Heart right ventricle (tissue), 16 donors: ENCODE data around the gene KCNMB2. TPM values are rescaled to one million over a fixed set of nuclear protein-coding genes. Genes with fewer than 3 reads are reported as not detected.
"Not testable (repeated sequence)": the region's sequence is repeated elsewhere in the genome, so short reads cannot be mapped to it uniquely, and the experiment has no call there.

ENCODE experiments used
- ATAC-seq, 8 donors: fragments of 200-7000 bp; cut with Tn5 transposase; one replicate each; pipeline ENCODE4 v1.9.1; 2020; ENCODE audit warnings: mild to moderate bottlenecking in 8 of 8, moderate library complexity in 8 of 8, moderate number of reproducible peaks in 1 of 8
- DNase-seq, 2 donors: peaks; one replicate each; pipeline ENCODE4 v3.0.0-alpha.2; 2020
- H3K27ac ChIP-seq, 10 donors: fragments of 200-600 bp; sonication (generic) in 2 of 10; one replicate each; pipeline versions ENCODE4 v1.5.0 to v1.8.0; 2020 to 2022; ENCODE audit warnings: mild to moderate bottlenecking in 3 of 10
- H3K27me3 ChIP-seq, 7 donors: fragments of 200-600 bp; one replicate each; pipeline ENCODE4 v1.8.0; 2021 to 2022; ENCODE audit warnings: mild to moderate bottlenecking in 2 of 7
- H3K36me3 ChIP-seq, 9 donors: fragments of 200-600 bp; sonication (generic) in 1 of 9; one replicate each; pipeline versions ENCODE4 v1.5.0 to v1.8.0; 2020 to 2022; ENCODE audit warnings: mild to moderate bottlenecking in 2 of 9
- H3K4me1 ChIP-seq, 9 donors: fragments of 200-600 bp; sonication (generic) in 1 of 9; one replicate each; pipeline versions ENCODE4 v1.5.0 to v1.8.0; 2020 to 2022; ENCODE audit warnings: mild to moderate bottlenecking in 4 of 9
- H3K4me3 ChIP-seq, 10 donors: fragments of 200-600 bp; sonication (generic) in 2 of 10; one replicate each; pipeline versions ENCODE4 v1.5.0 to v1.8.0; 2020 to 2022; ENCODE audit warnings: mild to moderate bottlenecking in 7 of 10, moderate library complexity in 2 of 10
- H3K9me3 ChIP-seq, 11 donors: fragments of 200-600 bp in 10 of 11; sonication (generic) in 2 of 11; one replicate each; pipeline versions ENCODE4 v1.5.0 to v1.8.0; 2013 to 2022; ENCODE audit warnings: mild to moderate bottlenecking in 2 of 11, control low read depth in 1 of 11, moderate library complexity in 1 of 11
- whole genome bisulfite sequencing, 2 donors: extraction: QIAGEN DNeasy Blood & Tissue Kit; methylation state at CpG; one replicate each; pipeline ENCODE4 v1.1.7; 2013; ENCODE audit warnings: inconsistent platforms in 1 of 2; 5-methylcytosine and 5-hydroxymethylcytosine counted together
- intact Hi-C, 10 donors: fragments of 100-400 bp; cut with DNase I; formaldehyde crosslinking; loops; one replicate each; pipeline versions ENCODE4 v1.11.1 to v1.14.2; 2022
- polyA plus RNA-seq, 2 donors: library from polyadenylated mRNA; stranded (reverse); fragments of 200-250 nt; gene quantifications; one replicate each; pipeline ENCODE4 v1.2.3, GENCODE V29; 2013
- total RNA-seq, 10 donors: library from RNA; stranded (reverse); fragmentation: NEBNext Ultra II Directional in 3 of 10; extraction: Animal tissue kit (Norgen Biotek cat#: 25700) in 3 of 10; gene quantifications; one replicate each; pipeline versions ENCODE4 v1.2.1 to v1.2.4, GENCODE V29; 2021 to 2023
- TF ChIP-seq, protein P1 (sequence below), 9 donors: fragments of 200-600 bp; sonication (generic) in 2 of 9; IDR thresholded peaks; one replicate each; pipeline versions ENCODE4 v1.5.0 to v1.8.0; 2021 to 2022; ENCODE audit warnings: antibody characterized with exemption in 9 of 9, mild to moderate bottlenecking in 5 of 9, moderate library complexity in 1 of 9
- donor health status: Arrhythmogenic right ventricular cardiomyopathy.
- donor health status: ischemic (EF 13 %, LVEDD 7.1; RV severe dilation, severe dysfunction).
- donor health status: healthy with polysubstance abuse.
- donor health status: DM: no; HTN: yes; CAD: no.
- donor health status: DM: no; HTN: no; CAD: no.
- donor health status: ischemic (EF 25% LVEDD 6.9; RV normal size, moderate dysfunction).
- donor health status: ischemic (EF 25% LVEDD 5.7; RV mildly dilated, moderate dysfunction).
- donor health status: healthy.
- donor health status: DM: yes; HTN: yes; CAD: no.
- donor health status: Ischemic cardiomyopathy.
- donor health status: ischemic (EF 35%, LVEDD 5.7; RV mildly dilated, moderate dysfunction).
- donor health status: nonischemic (EF 11% LVEDD 7.7; RV severe dilation, severe dysfunction).
- donor health status: DM: yes; HTN: yes; CAD: no.
- donor health status: PGD.
- donor health status: ischemic (EF 29% LVEDD 5.4; RV normal size, mild dysfunction).
- donor health status: nonischemic (EF 23%, LVEDD 6.1; RV moderate dilation, normal function).

The KCNMB2 gene
- total and polyA plus RNA-seq, 12 donors: 0.55 to 9.2 (median 3.6) TPM

DNA sequence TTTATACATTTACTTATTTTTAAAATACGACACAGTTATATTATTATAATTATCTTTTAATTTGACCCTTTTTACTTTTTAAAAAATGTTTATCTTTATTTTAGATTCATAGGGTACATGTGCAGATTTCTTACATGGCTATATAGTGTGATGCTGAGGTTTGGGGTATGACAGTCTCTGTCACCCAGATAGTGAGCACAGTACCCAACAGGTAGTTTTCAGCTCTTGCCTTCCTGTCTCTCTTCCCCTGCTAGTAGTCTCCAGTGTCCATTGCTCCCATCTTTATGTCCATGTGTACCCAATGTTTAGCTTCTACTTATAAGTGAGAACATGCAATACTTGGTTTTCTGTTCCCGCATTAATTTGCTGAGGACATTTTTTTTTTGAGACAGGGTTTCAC, 21.8 kb upstream of the KCNMB2 start:
- no peaks in the 10 kb centered on the region for H3K27me3 ChIP-seq
- intact Hi-C loops: loop anchor here in 1 of 10 donors (10.0 kb wide), 1 partner anchor 160 kb away; no protein-coding TSS in a partner anchor
- TF ChIP-seq, protein P1, sequence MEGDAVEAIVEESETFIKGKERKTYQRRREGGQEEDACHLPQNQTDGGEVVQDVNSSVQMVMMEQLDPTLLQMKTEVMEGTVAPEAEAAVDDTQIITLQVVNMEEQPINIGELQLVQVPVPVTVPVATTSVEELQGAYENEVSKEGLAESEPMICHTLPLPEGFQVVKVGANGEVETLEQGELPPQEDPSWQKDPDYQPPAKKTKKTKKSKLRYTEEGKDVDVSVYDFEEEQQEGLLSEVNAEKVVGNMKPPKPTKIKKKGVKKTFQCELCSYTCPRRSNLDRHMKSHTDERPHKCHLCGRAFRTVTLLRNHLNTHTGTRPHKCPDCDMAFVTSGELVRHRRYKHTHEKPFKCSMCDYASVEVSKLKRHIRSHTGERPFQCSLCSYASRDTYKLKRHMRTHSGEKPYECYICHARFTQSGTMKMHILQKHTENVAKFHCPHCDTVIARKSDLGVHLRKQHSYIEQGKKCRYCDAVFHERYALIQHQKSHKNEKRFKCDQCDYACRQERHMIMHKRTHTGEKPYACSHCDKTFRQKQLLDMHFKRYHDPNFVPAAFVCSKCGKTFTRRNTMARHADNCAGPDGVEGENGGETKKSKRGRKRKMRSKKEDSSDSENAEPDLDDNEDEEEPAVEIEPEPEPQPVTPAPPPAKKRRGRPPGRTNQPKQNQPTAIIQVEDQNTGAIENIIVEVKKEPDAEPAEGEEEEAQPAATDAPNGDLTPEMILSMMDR (IDR thresholded peaks at IDR 0.05): no peak
- H3K4me1 ChIP-seq: peaks cover 0 to 21% (median 3%) of the 10 kb centered on the region in 9 donors
- H3K9me3 ChIP-seq: no peaks in the 10 kb centered on the region
- no peak overlapping the region for H3K4me3 ChIP-seq
- 92 to 93% methylated on average over 2 of the region's 2 CpGs for WGBS, 2 donors
- ATAC-seq (no peak), DNase-seq (no peak)
- H3K36me3 ChIP-seq: no peaks in the 10 kb centered on the region
- H3K27ac ChIP-seq: no peak overlapping the region

DNA sequence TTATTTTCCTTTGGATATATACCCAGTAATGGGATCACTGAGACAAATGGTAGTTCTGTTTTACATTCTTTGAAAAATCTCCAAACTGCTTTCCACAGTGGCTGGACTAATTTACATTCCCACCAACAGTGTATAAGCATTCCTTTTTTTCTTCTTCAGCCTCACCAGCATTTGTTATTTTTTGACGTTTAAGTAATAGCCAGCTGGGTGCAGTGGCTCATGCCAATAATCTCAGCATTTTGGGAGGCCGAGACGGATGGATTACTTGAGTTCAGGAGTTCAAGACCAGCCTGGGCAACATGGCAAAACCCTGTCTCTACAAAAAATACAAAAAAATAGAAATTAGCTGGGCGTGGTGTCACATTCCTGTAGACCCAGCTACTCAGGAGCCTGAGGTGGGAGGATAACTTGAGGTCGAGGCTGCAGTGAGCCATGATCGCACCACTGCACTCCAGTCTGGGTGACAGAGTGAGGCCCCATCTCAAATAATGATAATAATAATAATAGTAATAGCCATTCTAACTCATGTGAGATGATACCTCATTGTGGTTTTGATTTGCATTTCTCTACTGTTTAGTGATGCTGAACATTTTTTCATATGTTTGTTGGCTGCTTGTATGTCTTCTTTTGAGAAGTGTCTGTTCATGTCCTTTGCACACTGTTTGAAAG, 21.0 kb upstream of the KCNMB2 start:
- not testable (repeated sequence) for H3K9me3 ChIP-seq, H3K36me3 ChIP-seq, H3K27me3 ChIP-seq, ATAC-seq, H3K27ac ChIP-seq, DNase-seq, H3K4me3 ChIP-seq
- intact Hi-C loops: loop anchor here in 1 of 10 donors (10.0 kb wide), 1 partner anchor 160 kb away; no protein-coding TSS in a partner anchor
- H3K4me1 ChIP-seq: peaks cover 0 to 21% (median 3%) of the 10 kb centered on the region in 9 donors
- WGBS, 2 donors: 82 to 83% methylated on average over 6 of the region's 6 CpGs

DNA sequence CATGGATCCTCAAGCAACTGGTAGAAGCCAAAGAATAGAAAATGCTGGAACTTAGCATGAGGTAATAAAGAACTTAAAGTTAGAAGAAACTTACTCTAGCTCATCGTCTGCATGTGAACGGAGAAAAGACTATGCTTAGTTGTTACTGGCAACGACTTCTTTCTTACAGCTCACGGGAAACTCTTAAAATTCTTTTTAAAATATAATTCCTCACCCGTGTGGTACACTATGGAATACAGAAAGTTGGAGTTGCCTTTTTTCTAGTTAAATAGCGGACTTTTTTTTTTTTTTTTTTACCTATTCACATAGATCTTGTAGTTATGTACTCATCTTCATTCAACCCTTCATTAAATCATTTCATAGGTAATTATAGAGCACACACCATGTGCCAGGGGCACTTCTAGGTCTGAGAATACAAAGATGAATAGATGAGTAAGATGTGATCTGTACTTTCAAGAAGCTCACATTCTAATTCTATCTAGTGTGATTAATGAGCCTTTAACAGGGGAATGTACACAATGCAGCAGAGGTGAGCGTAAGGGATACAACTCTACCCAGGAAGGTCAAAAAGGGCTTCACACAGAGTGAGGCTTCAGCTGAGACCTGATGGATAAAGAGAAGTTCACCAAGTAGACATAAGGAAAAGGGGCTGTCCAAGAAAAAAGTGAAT, 18.4 kb upstream of the KCNMB2 start:
- TF ChIP-seq, protein P1 (IDR thresholded peaks at IDR 0.05): no peak
- DNase-seq: no peak
- no peaks in the 10 kb centered on the region for H3K36me3 ChIP-seq
- WGBS, 2 donors: 94 to 96% methylated on average over 7 of the region's 7 CpGs
- H3K27ac ChIP-seq: no peak overlapping the region
- H3K9me3 ChIP-seq: no peaks in the 10 kb centered on the region
- intact Hi-C loops: loop anchor here in 1 of 10 donors (10.0 kb wide), 1 partner anchor 157 kb away; no protein-coding TSS in a partner anchor
- ATAC-seq: no peak
- H3K4me3 ChIP-seq: no peak overlapping the region
- H3K4me1 ChIP-seq: peaks cover 0 to 21% (median 3%) of the 10 kb centered on the region in 9 donors
- H3K27me3 ChIP-seq: no peaks in the 10 kb centered on the region

DNA sequence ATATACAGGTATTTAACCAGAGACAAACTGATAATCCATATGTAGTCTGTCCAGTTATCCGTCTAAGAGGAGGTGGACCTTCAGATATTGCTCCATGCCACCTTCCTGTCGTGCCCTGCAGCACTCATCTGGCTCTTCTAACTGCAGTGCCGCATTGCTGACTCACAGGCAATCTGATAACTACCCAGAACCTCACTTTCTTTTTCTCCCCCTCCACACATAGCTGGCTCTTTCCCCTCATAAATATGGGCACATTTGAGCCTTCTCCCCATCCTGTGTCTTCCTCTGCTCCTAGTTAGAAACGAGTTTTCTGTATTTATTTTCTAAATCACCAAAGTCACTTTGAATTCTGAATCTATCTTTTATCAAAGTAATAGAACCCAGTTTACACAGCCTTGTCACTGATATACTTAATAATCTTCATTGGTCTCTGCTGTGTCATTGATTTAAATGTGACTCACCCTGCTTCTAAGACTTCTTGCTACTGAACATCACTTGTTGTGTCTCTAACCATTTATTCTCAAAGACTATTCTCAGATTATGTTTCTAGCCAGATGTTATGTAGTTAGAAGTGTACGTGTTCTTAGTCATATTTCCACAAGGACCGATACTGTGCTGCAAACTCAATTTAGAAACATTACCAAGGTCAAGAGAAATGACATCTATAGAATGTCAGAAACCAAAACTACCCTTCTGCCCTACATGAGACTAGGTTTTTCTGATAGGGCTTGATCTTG, 17.4 kb upstream of the KCNMB2 start:
- ATAC-seq (peak in 1 of 8 donors; percentile 73), DNase-seq (no peak)
- WGBS, 2 donors: 52 to 53% methylated on average over 6 of the region's 6 CpGs
- intact Hi-C loops: loop anchor here in 1 of 10 donors (10.0 kb wide), 1 partner anchor 156 kb away; no protein-coding TSS in a partner anchor
- Histone ChIP-seq H3K4me1 (peaks cover 0 to 21% (median 3%) of the 10 kb centered on the region in 9 donors), H3K36me3 (no peaks in the 10 kb centered on the region), H3K4me3 (no peak overlapping the region), H3K27ac (peak overlapping the region in 1 of 10 donors; percentile 4), H3K9me3 (no peaks in the 10 kb centered on the region), H3K27me3 (no peaks in the 10 kb centered on the region)
- TF ChIP-seq, protein P1 (IDR thresholded peaks at IDR 0.05): no peak
